DND-41 (cell line): Measurements from ENCODE around the gene MEGF8.

ENCODE experiments used
- EZH2 ChIP-seq: IDR thresholded peaks from 3 replicates; pipeline ENCODE4 v1.6.1; 2012; ENCODE audit warnings: borderline replicate concordance, low read depth, mild to moderate bottlenecking, moderate library complexity, low read length, inconsistent platforms; ENCODE audit not compliant: severe bottlenecking
- TF ChIP-seq, protein P1 (sequence below): IDR thresholded peaks from 2 replicates; pipeline ENCODE4 v1.5.1; 2012; ENCODE audit warnings: borderline replicate concordance, low read length, moderate library complexity, mild to moderate bottlenecking; ENCODE audit not compliant: poor library complexity, severe bottlenecking; ENCODE audit errors: extremely low read depth

- TF ChIP-seq, protein P1, sequence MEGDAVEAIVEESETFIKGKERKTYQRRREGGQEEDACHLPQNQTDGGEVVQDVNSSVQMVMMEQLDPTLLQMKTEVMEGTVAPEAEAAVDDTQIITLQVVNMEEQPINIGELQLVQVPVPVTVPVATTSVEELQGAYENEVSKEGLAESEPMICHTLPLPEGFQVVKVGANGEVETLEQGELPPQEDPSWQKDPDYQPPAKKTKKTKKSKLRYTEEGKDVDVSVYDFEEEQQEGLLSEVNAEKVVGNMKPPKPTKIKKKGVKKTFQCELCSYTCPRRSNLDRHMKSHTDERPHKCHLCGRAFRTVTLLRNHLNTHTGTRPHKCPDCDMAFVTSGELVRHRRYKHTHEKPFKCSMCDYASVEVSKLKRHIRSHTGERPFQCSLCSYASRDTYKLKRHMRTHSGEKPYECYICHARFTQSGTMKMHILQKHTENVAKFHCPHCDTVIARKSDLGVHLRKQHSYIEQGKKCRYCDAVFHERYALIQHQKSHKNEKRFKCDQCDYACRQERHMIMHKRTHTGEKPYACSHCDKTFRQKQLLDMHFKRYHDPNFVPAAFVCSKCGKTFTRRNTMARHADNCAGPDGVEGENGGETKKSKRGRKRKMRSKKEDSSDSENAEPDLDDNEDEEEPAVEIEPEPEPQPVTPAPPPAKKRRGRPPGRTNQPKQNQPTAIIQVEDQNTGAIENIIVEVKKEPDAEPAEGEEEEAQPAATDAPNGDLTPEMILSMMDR, result no peak
- TF ChIP-seq EZH2, result no peak
Measured at GRCh38 chr19:42301646-42302203, 23.7 kb upstream of the MEGF8 start, which contains the start of gene PRR19.
